ENCODE data around the gene COBL. TPM values are rescaled to one million over a fixed set of nuclear protein-coding genes. Genes with fewer than 3 reads are reported as not detected.

The COBL gene
- total and polyA plus RNA-seq, 8 donors: 7.4 to 32.0 (median 16.8) TPM

GRCh38 chr7:51025668-51026067 lies 290.9 kb downstream of the COBL start:
- peaks cover 0 to 12% (median 0%) of the 10 kb centered on the region in 3 donors for H3K36me3 ChIP-seq
- no peak for FAIRE-seq
- 28 to 44% methylated on average over 2 of the region's 2 CpGs for WGBS, 2 donors
- H3K27ac ChIP-seq: no peak overlapping the region
- intact Hi-C loops (cut with DNase I): no loop called here
- peak in 3 of 4 donors; percentile 18 to 49 (median 26) for ATAC-seq
- H3K4me3 ChIP-seq: no peak overlapping the region
- H3K4me1 ChIP-seq: peaks cover 4 to 27% (median 4%) of the 10 kb centered on the region in 3 donors
- no peak for DNase-seq
- no peak for TF ChIP-seq CTCF (IDR thresholded peaks at IDR 0.05)
- no peaks in the 10 kb centered on the region for H3K27me3 ChIP-seq
- H3K9me3 ChIP-seq: no peaks in the 10 kb centered on the region

- H3K9me3 ChIP-seq: no peaks in the 10 kb centered on the region
- DNase-seq (no peak), ATAC-seq (no peak), FAIRE-seq (no peak)
- WGBS, 2 donors: 97 to 99% methylated on average over 16 of the region's 16 CpGs
- H3K27ac ChIP-seq: no peak overlapping the region
- H3K36me3 ChIP-seq: peaks cover 0 to 12% (median 0%) of the 10 kb centered on the region in 3 donors
- no peak for TF ChIP-seq CTCF (IDR thresholded peaks at IDR 0.05)
- H3K4me1 ChIP-seq: peaks cover 4 to 26% (median 11%) of the 10 kb centered on the region in 3 donors
- intact Hi-C loops (cut with DNase I): no loop called here
- no peaks in the 10 kb centered on the region for H3K27me3 ChIP-seq
- H3K4me3 ChIP-seq: no peak overlapping the region
These were observed 291.7 kb downstream of the COBL start for GRCh38 chr7:51024867-51025266.

GRCh38 chr7:51023547-51023946 lies 293.1 kb downstream of the COBL start:
- peaks cover 0 to 10% (median 0%) of the 10 kb centered on the region in 3 donors for H3K36me3 ChIP-seq
- no peaks in the 10 kb centered on the region for H3K9me3 ChIP-seq
- no peak for TF ChIP-seq CTCF (IDR thresholded peaks at IDR 0.05)
- peaks cover 12 to 27% (median 19%) of the 10 kb centered on the region in 3 donors for H3K4me1 ChIP-seq
- ATAC-seq (no peak), DNase-seq (no peak), FAIRE-seq (no peak)
- H3K4me3 ChIP-seq: no peak overlapping the region
- intact Hi-C loops (cut with DNase I): no loop called here
- no peak overlapping the region for H3K27ac ChIP-seq
- no peaks in the 10 kb centered on the region for H3K27me3 ChIP-seq
- 91 to 95% methylated on average over 9 of the region's 9 CpGs for WGBS, 2 donors

GRCh38 chr7:51022821-51023220 lies 293.8 kb downstream of the COBL start:
- no peak for TF ChIP-seq CTCF (IDR thresholded peaks at IDR 0.05)
- H3K9me3 ChIP-seq: no peaks in the 10 kb centered on the region
- WGBS, 2 donors: 91 to 96% methylated on average over 6 of the region's 6 CpGs
- no peak overlapping the region for H3K27ac ChIP-seq
- no peak for ATAC-seq
- no peaks in the 10 kb centered on the region for H3K27me3 ChIP-seq
- peaks cover 0 to 4% (median 0%) of the 10 kb centered on the region in 3 donors for H3K36me3 ChIP-seq
- DNase-seq: no peak
- H3K4me3 ChIP-seq: no peak overlapping the region
- peaks cover 12 to 27% (median 19%) of the 10 kb centered on the region in 3 donors for H3K4me1 ChIP-seq
- intact Hi-C loops (cut with DNase I): no loop called here
- FAIRE-seq: no peak

- no peaks in the 10 kb centered on the region for H3K9me3 ChIP-seq
- H3K36me3 ChIP-seq: no peaks in the 10 kb centered on the region
- WGBS, 2 donors: 85 to 86% methylated on average over 20 of the region's 20 CpGs
- TF ChIP-seq CTCF (IDR thresholded peaks at IDR 0.05): no peak
- no peak for DNase-seq
- H3K4me3 ChIP-seq: no peak overlapping the region
- peak overlapping the region in 2 of 4 donors; percentile 57 to 69 for H3K27ac ChIP-seq
- no peaks in the 10 kb centered on the region for H3K27me3 ChIP-seq
- intact Hi-C loops (cut with DNase I): no loop called here
- no peak for FAIRE-seq
- H3K4me1 ChIP-seq: peaks cover 12 to 27% (median 19%) of the 10 kb centered on the region in 3 donors
- ATAC-seq: no peak
These were observed 294.6 kb downstream of the COBL start for GRCh38 chr7:51021906-51022570.
